Measurements from ENCODE around the gene EP400.

The EP400 gene

GRCh38 chr12:132121283-132121682 is 171.5 kb downstream of the EP400 start:
- no peak for DNase-seq (ENCODE audit: low read depth in 3 of 3)

- DNase-seq (ENCODE audit: low read depth in 3 of 3): no peak
Observed at GRCh38 chr12:132123970-132124765, 174.4 kb downstream of the EP400 start.

- DNase-seq (ENCODE audit: low read depth in 3 of 3): no peak
Observed at GRCh38 chr12:132124766-132125425, 175.2 kb downstream of the EP400 start.

- DNase-seq (ENCODE audit: low read depth in 3 of 3): no peak
Observed at GRCh38 chr12:132125736-132126135, 176.0 kb downstream of the EP400 start.

DNA sequence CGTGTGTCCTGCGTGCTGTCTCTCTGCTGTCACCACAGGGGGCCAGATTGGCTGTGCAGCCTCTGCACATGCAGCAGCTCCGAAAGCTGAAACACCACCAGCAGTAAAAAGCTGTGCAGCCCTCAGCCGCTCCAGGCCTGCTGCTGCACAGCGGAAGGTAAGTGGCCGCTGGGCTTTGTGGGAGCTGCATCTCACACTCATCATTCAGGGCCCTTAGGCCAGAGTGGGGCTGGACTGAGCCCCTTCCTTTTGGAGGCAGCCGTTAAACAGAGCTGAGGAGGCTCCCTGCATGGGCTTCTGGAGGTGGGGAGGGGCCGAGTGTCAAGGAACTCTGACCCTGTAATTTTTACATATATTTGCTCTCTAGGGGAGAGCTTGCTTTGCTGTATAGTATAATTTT is 177.3 kb downstream of the EP400 start:
- DNase-seq (ENCODE audit: low read depth in 3 of 3): no peak

- DNase-seq (ENCODE audit: low read depth in 3 of 3): no peak
Observed at GRCh38 chr12:132129007-132129406, 179.3 kb downstream of the EP400 start.

DNA sequence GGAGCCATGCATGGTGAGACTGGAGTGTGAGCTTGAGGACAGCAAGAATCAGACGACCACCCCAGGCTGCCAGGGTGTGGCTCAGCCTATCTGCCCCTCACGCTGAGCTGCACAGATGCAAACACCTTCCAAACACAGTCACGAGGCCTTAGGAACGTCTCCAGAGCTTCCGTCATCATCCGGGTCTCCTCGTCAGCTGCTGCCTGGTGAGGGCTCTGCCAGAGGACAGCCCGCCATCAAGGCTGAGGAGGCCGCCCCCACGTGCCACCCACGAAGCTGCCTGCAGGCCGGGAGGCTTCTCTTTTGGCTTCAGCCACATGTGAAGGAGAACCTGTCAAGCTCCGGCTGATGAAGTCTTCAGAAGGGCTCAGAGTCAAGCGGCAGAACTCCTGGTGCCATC is 180.9 kb downstream of the EP400 start:
- DNase-seq (ENCODE audit: low read depth in 3 of 3): no peak

All from stimulated activated CD4-positive, alpha-beta T cell treated with anti-CD3 and anti-CD28 coated beads, TNF-alpha, amount 100 ng/mL, for 48 hours (primary cell).